ENCODE data around the gene CWC27.
"Not testable (repeated sequence)": the region's sequence is repeated elsewhere in the genome, so short reads cannot be mapped to it uniquely, and the experiment has no call there.

Gene CWC27

GRCh38 chr5:64884541-64884940, 115.8 kb downstream of the CWC27 start:
- TF ChIP-seq TAF1 (IDR thresholded peaks at IDR 0.05; ENCODE audit: borderline replicate concordance, low read depth, low read length) (no peak), POLR2A (IDR thresholded peaks at IDR 0.05; ENCODE audit: low read depth, low read length) (no peak), POLR2AphosphoS5 (IDR thresholded peaks at IDR 0.05; ENCODE audit: low read depth, low read length) (no peak)
- FAIRE-seq, result no peak
- DNase-seq (ENCODE audit: insufficient read length), result no peak

- TF ChIP-seq POLR2AphosphoS5 (IDR thresholded peaks at IDR 0.05; ENCODE audit: low read depth, low read length) (no peak), TAF1 (IDR thresholded peaks at IDR 0.05; ENCODE audit: borderline replicate concordance, low read depth, low read length) (no peak)
- no peak for DNase-seq (ENCODE audit: insufficient read length)
- FAIRE-seq, result no peak
These were observed 119.2 kb downstream of the CWC27 start for GRCh38 chr5:64887910-64888309.

- FAIRE-seq (no peak), DNase-seq (ENCODE audit: insufficient read length) (no peak)
- TF ChIP-seq TAF1 (IDR thresholded peaks at IDR 0.05; ENCODE audit: borderline replicate concordance, low read depth, low read length) (no peak), POLR2A (IDR thresholded peaks at IDR 0.05; ENCODE audit: low read depth, low read length) (no peak), POLR2AphosphoS5 (IDR thresholded peaks at IDR 0.05; ENCODE audit: low read depth, low read length) (no peak)
These were observed 127.0 kb downstream of the CWC27 start for GRCh38 chr5:64895748-64896147.

GRCh38 chr5:64899838-64900237, 131.1 kb downstream of the CWC27 start:
- FAIRE-seq, result no peak
- DNase-seq (ENCODE audit: insufficient read length), result no peak

GRCh38 chr5:64900618-64901017, 131.9 kb downstream of the CWC27 start:
- DNase-seq (ENCODE audit: insufficient read length), result no peak
- FAIRE-seq, result no peak
- TF ChIP-seq TAF1 (IDR thresholded peaks at IDR 0.05; ENCODE audit: borderline replicate concordance, low read depth, low read length) (no peak), POLR2A (IDR thresholded peaks at IDR 0.05; ENCODE audit: low read depth, low read length) (no peak), POLR2AphosphoS5 (IDR thresholded peaks at IDR 0.05; ENCODE audit: low read depth, low read length) (no peak)

More at GRCh38 chr5:64899838-64900237, 131.1 kb downstream of the CWC27 start:
- TF ChIP-seq POLR2AphosphoS5 (IDR thresholded peaks at IDR 0.05; ENCODE audit: low read depth, low read length), result no peak
- TF ChIP-seq POLR2A (IDR thresholded peaks at IDR 0.05; ENCODE audit: low read depth, low read length), result no peak
- no peak for TF ChIP-seq TAF1 (IDR thresholded peaks at IDR 0.05; ENCODE audit: borderline replicate concordance, low read depth, low read length)

GRCh38 chr5:64907399-64907798, 138.7 kb downstream of the CWC27 start:
- FAIRE-seq; DNase-seq (ENCODE audit: insufficient read length): not testable (repeated sequence)

GRCh38 chr5:64914396-64914795, 145.7 kb downstream of the CWC27 start:
- TF ChIP-seq POLR2A (IDR thresholded peaks at IDR 0.05; ENCODE audit: low read depth, low read length) (no peak), POLR2AphosphoS5 (IDR thresholded peaks at IDR 0.05; ENCODE audit: low read depth, low read length) (no peak), TAF1 (IDR thresholded peaks at IDR 0.05; ENCODE audit: borderline replicate concordance, low read depth, low read length) (no peak)
- FAIRE-seq (no peak), DNase-seq (ENCODE audit: insufficient read length) (no peak)

- TF ChIP-seq POLR2A (IDR thresholded peaks at IDR 0.05; ENCODE audit: low read depth, low read length) (no peak), POLR2AphosphoS5 (IDR thresholded peaks at IDR 0.05; ENCODE audit: low read depth, low read length) (no peak), TAF1 (IDR thresholded peaks at IDR 0.05; ENCODE audit: borderline replicate concordance, low read depth, low read length) (no peak)
- FAIRE-seq (no peak), DNase-seq (ENCODE audit: insufficient read length) (no peak)
These were observed 149.4 kb downstream of the CWC27 start for GRCh38 chr5:64918083-64918482.

- DNase-seq (ENCODE audit: insufficient read length), result no peak
- FAIRE-seq, result no peak
- no peak for TF ChIP-seq POLR2A (IDR thresholded peaks at IDR 0.05; ENCODE audit: low read depth, low read length)
- no peak for TF ChIP-seq TAF1 (IDR thresholded peaks at IDR 0.05; ENCODE audit: borderline replicate concordance, low read depth, low read length)
- no peak for TF ChIP-seq POLR2AphosphoS5 (IDR thresholded peaks at IDR 0.05; ENCODE audit: low read depth, low read length)
These were observed 152.7 kb downstream of the CWC27 start for GRCh38 chr5:64921386-64921785.

GRCh38 chr5:64923151-64923685, 154.5 kb downstream of the CWC27 start:
- no peak for FAIRE-seq
- no peak for TF ChIP-seq POLR2AphosphoS5 (IDR thresholded peaks at IDR 0.05; ENCODE audit: low read depth, low read length)
- no peak for TF ChIP-seq TAF1 (IDR thresholded peaks at IDR 0.05; ENCODE audit: borderline replicate concordance, low read depth, low read length)
- no peak for TF ChIP-seq POLR2A (IDR thresholded peaks at IDR 0.05; ENCODE audit: low read depth, low read length)
- no peak for DNase-seq (ENCODE audit: insufficient read length)

GRCh38 chr5:64925123-64925522, 156.4 kb downstream of the CWC27 start:
- FAIRE-seq (no peak), DNase-seq (ENCODE audit: insufficient read length) (no peak)
- TF ChIP-seq POLR2A (IDR thresholded peaks at IDR 0.05; ENCODE audit: low read depth, low read length) (no peak), POLR2AphosphoS5 (IDR thresholded peaks at IDR 0.05; ENCODE audit: low read depth, low read length) (no peak), TAF1 (IDR thresholded peaks at IDR 0.05; ENCODE audit: borderline replicate concordance, low read depth, low read length) (no peak)

- TF ChIP-seq TAF1 (IDR thresholded peaks at IDR 0.05; ENCODE audit: borderline replicate concordance, low read depth, low read length) (no peak), POLR2AphosphoS5 (IDR thresholded peaks at IDR 0.05; ENCODE audit: low read depth, low read length) (no peak), POLR2A (IDR thresholded peaks at IDR 0.05; ENCODE audit: low read depth, low read length) (no peak)
- DNase-seq (ENCODE audit: insufficient read length), result no peak
- FAIRE-seq, result no peak
These were observed 161.1 kb downstream of the CWC27 start for GRCh38 chr5:64929833-64930232.
